Astrocyte (in vitro differentiated cells and primary cell): ENCODE data around the gene FAM219A. TPM values are rescaled to one million over a fixed set of nuclear protein-coding genes. Genes with fewer than 3 reads are reported as not detected.

Source experiments
- DNase-seq: peaks from one replicate; pipeline ENCODE4 v3.0.0-alpha.2; 2010; ENCODE audit warnings: low read depth
- FAIRE-seq: peaks from 2 replicates; lab custom pipeline; 2011; peaks lifted over from hg19 to GRCh38; lab: Jason Lieb, UNC
- H2AFZ ChIP-seq: 2 replicates; pipeline ENCODE4 v1.6.0; 2012; ENCODE audit warnings: low read depth, low read length, inconsistent platforms
- H3K27ac ChIP-seq: 2 replicates; pipeline ENCODE4 v1.5.1; 2011; ENCODE audit warnings: low read depth, low read length, inconsistent platforms
- H3K27me3 ChIP-seq: 2 replicates; pipeline ENCODE4 v1.6.0; 2011; ENCODE audit warnings: low read length, inconsistent platforms; ENCODE audit not compliant: insufficient read depth
- H3K36me3 ChIP-seq: 2 replicates; pipeline ENCODE4 v1.5.1; 2011; ENCODE audit warnings: low read length, inconsistent platforms; ENCODE audit not compliant: insufficient read depth
- H3K4me1 ChIP-seq: 2 replicates; pipeline ENCODE4 v1.5.1; 2011; ENCODE audit warnings: low read length, inconsistent platforms; ENCODE audit not compliant: insufficient read depth
- H3K4me2 ChIP-seq: 2 replicates; pipeline ENCODE4 v1.6.0; 2012; ENCODE audit warnings: low read length, inconsistent platforms
- H3K4me3 ChIP-seq: 2 replicates; pipeline ENCODE4 v1.5.1; 2011; ENCODE audit warnings: low read depth, mild to moderate bottlenecking, low read length, inconsistent platforms; ENCODE audit not compliant: insufficient read depth
- H3K79me2 ChIP-seq: 2 replicates; pipeline ENCODE4 v1.6.0; 2012; ENCODE audit warnings: mild to moderate bottlenecking, low read length, inconsistent platforms; ENCODE audit not compliant: insufficient read depth
- H3K9ac ChIP-seq: 2 replicates; pipeline ENCODE4 v1.6.0; 2012; ENCODE audit warnings: mild to moderate bottlenecking, low read length, inconsistent platforms
- H3K9me3 ChIP-seq: 2 replicates; pipeline ENCODE4 v1.5.1; 2012; ENCODE audit warnings: low read depth, mild to moderate bottlenecking, low read length, inconsistent platforms; ENCODE audit not compliant: insufficient read depth
- H4K20me1 ChIP-seq: 2 replicates; pipeline ENCODE4 v1.6.0; 2012; ENCODE audit warnings: low read length, inconsistent platforms; ENCODE audit not compliant: insufficient read depth
- H3K27ac Mint-ChIP-seq: one replicate; pipeline ENCODE4 v1.8.0; 2021; ENCODE audit warnings: mild to moderate bottlenecking, mixed read lengths; ENCODE audit not compliant: unreplicated experiment
- H3K27me3 Mint-ChIP-seq: one replicate; pipeline ENCODE4 v1.8.0; 2021; ENCODE audit warnings: low read depth, mixed read lengths; ENCODE audit not compliant: unreplicated experiment
- H3K36me3 Mint-ChIP-seq: one replicate; pipeline ENCODE4 v1.8.0; 2021; ENCODE audit warnings: low read depth, mixed read lengths; ENCODE audit not compliant: unreplicated experiment
- H3K4me1 Mint-ChIP-seq: one replicate; pipeline ENCODE4 v1.8.0; 2021; ENCODE audit warnings: low read depth, mixed read lengths; ENCODE audit not compliant: unreplicated experiment
- H3K4me3 Mint-ChIP-seq: one replicate; pipeline ENCODE4 v1.8.0; 2021; ENCODE audit warnings: mild to moderate bottlenecking, moderate library complexity, mixed read lengths; ENCODE audit not compliant: unreplicated experiment
- H3K9me3 Mint-ChIP-seq: one replicate; pipeline ENCODE4 v1.8.0; 2021; ENCODE audit warnings: mild to moderate bottlenecking, mixed read lengths; ENCODE audit not compliant: unreplicated experiment
- CTCF ChIP-seq: IDR thresholded peaks from 2 replicates; pipeline ENCODE4 v1.5.1; 2011; ENCODE audit warnings: low read depth, mild to moderate bottlenecking, inconsistent platforms, low read length, moderate library complexity; ENCODE audit not compliant: insufficient read depth
- EZH2 ChIP-seq: IDR thresholded peaks from 2 replicates; pipeline ENCODE4 v1.6.1; 2012; ENCODE audit warnings: mild to moderate bottlenecking, low read length, inconsistent platforms; ENCODE audit not compliant: insufficient read depth
- total RNA-seq: library from RNA; stranded (reverse); gene quantifications from 2 replicates; pipeline ENCODE4 v1.2.1, GENCODE V29; 2021

FAM219A gene
- total RNA-seq, 1 donor from 2014 or later = 63.5 TPM

GRCh38 chr9:34366365-34366764 is 92.0 kb downstream of the FAM219A start:
- FAIRE-seq = no peak
- peaks cover 19% of the 10 kb centered on the region for H3K9me3 Mint-ChIP-seq
- H3K36me3 ChIP-seq = no peaks in the 10 kb centered on the region
- H3K27ac Mint-ChIP-seq = no peak overlapping the region
- H3K9me3 ChIP-seq = peaks cover 5% of the 10 kb centered on the region
- no peak overlapping the region for H3K27ac ChIP-seq
- no peak overlapping the region for H2AFZ ChIP-seq
- TF ChIP-seq CTCF = no peak
- TF ChIP-seq EZH2 = no peak
- no peak overlapping the region for H3K4me3 Mint-ChIP-seq
- H3K4me2 ChIP-seq = no peak overlapping the region
- DNase-seq = no peak
- peaks cover 2% of the 10 kb centered on the region for H3K27me3 Mint-ChIP-seq
- peaks cover 28% of the 10 kb centered on the region for H3K36me3 Mint-ChIP-seq
- H3K27me3 ChIP-seq = no peaks in the 10 kb centered on the region
- H3K9ac ChIP-seq = no peak overlapping the region
- H3K4me1 ChIP-seq = no peaks in the 10 kb centered on the region
- H4K20me1 ChIP-seq = no peaks in the 10 kb centered on the region
- peaks cover 2% of the 10 kb centered on the region for H3K4me1 Mint-ChIP-seq
- H3K4me3 ChIP-seq = no peak overlapping the region
- no peaks in the 10 kb centered on the region for H3K79me2 ChIP-seq

GRCh38 chr9:34365282-34365681 is 93.1 kb downstream of the FAM219A start:
- H3K27me3 Mint-ChIP-seq = peaks cover 2% of the 10 kb centered on the region
- H3K4me2 ChIP-seq = no peak overlapping the region
- TF ChIP-seq EZH2 (no peak), CTCF (no peak)
- DNase-seq = no peak
- H3K9ac ChIP-seq = no peak overlapping the region
- H3K79me2 ChIP-seq = no peaks in the 10 kb centered on the region
- no peak overlapping the region for H3K27ac ChIP-seq
- no peaks in the 10 kb centered on the region for H3K9me3 ChIP-seq
- peaks cover 2% of the 10 kb centered on the region for H3K4me1 Mint-ChIP-seq
- no peaks in the 10 kb centered on the region for H4K20me1 ChIP-seq
- no peak for FAIRE-seq
- H3K4me3 ChIP-seq = no peak overlapping the region
- no peaks in the 10 kb centered on the region for H3K4me1 ChIP-seq
- no peaks in the 10 kb centered on the region for H3K36me3 ChIP-seq
- peaks cover 19% of the 10 kb centered on the region for H3K9me3 Mint-ChIP-seq
- no peaks in the 10 kb centered on the region for H3K27me3 ChIP-seq
- no peak overlapping the region for H3K4me3 Mint-ChIP-seq
- no peak overlapping the region for H3K27ac Mint-ChIP-seq
- peaks cover 23% of the 10 kb centered on the region for H3K36me3 Mint-ChIP-seq
- no peak overlapping the region for H2AFZ ChIP-seq

GRCh38 chr9:34363619-34364351 is 94.6 kb downstream of the FAM219A start:
- Histone ChIP-seq H3K79me2 (no peaks in the 10 kb centered on the region), H2AFZ (no peak overlapping the region), H3K9ac (no peak overlapping the region), H3K36me3 (no peaks in the 10 kb centered on the region), H3K4me2 (no peak overlapping the region), H4K20me1 (no peaks in the 10 kb centered on the region), H3K27me3 (no peaks in the 10 kb centered on the region), H3K4me1 (no peaks in the 10 kb centered on the region), H3K27ac (no peak overlapping the region), H3K4me3 (no peak overlapping the region), H3K9me3 (no peaks in the 10 kb centered on the region)
- Mint-ChIP-seq H3K4me1 (peaks cover 2% of the 10 kb centered on the region), H3K27me3 (peaks cover 2% of the 10 kb centered on the region), H3K4me3 (no peak overlapping the region), H3K27ac (no peak overlapping the region), H3K9me3 (peaks cover 16% of the 10 kb centered on the region), H3K36me3 (peaks cover 15% of the 10 kb centered on the region)
- no peak for FAIRE-seq
- DNase-seq = no peak
- TF ChIP-seq EZH2 (no peak), CTCF (no peak)
